Bone marrow (tissue), 2 donors: Measurements from ENCODE around the gene KDR.

Experiments used
- DNase-seq, 2 donors: peaks; one replicate each; lab custom pipeline; 2025; lab: John Stamatoyannopoulos, UW

The KDR gene

DNA sequence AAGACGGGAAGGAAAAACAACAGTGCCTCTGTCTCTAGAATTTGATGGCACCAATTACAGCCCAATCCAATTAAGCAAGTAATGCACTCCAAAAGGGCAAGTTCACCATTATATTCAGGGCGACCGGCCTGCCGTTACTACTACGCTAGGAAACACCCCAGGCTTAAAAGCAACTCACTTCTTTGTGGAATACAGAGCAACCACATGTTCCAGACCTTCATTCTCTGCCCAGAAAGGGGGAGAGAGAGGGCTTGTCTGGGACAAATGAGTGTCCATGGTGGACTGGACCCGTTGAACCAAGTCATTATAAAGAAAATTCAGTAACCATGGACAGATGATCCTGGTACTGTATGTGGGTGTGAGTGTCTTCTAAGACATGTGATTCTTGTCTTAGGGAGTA is 1.6 kb downstream of the KDR start:
- no peak for DNase-seq

DNA sequence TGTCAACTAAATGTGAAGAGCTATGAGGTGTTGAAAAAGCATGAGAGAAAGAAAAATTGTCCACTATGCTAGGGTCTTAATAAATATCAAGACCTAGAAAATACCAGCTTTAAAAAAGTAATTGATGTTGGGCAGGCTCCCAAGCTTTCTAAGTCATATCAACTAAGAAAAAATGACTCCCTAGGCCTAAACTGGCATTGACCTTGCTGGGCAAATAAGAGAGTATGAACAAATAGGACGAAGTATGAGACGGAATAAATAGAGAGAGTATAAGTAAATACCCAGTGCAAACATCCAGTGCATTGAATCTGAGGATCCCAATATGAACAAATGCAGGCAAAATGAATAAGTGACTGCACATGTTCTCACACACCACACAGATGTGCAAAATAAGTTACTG is 3.2 kb downstream of the KDR start:
- no peak for DNase-seq

DNA sequence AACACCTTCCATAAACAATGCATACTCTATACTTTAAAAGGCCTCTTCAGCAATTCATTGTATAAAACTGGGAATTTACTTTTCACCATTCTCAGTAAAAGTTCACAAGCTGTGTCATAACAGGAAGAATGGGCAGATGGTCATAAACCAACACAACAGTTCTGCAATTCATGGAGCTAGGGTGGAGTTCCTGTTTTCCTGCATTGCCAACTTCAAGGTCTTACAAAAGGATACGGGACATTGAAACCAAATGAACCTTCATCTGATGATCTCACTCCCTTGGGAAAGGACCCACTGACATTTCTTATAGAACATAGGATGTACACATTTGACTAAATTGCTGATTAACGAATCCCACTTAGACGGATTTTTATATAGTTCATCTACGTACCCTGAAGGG is 4.1 kb downstream of the KDR start:
- DNase-seq, result no peak

DNA sequence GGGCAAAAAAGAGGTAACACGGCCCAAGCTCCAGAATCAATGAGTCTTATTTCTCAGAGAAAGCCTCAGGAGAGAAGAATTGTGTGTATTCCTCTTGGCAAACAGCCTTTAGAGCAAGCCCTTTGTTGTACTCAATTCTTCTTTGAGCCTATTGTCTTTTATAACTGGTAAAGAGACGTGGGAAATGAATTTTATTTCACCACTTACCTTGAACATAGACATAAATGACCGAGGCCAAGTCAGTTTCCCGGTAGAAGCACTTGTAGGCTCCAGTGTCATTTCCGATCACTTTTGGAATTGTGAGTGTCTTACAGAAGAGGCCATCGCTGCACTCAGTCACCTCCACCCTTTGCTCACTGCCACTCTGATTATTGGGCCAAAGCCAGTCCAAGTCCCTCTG is 7.0 kb downstream of the KDR start:
- no peak for DNase-seq

DNA sequence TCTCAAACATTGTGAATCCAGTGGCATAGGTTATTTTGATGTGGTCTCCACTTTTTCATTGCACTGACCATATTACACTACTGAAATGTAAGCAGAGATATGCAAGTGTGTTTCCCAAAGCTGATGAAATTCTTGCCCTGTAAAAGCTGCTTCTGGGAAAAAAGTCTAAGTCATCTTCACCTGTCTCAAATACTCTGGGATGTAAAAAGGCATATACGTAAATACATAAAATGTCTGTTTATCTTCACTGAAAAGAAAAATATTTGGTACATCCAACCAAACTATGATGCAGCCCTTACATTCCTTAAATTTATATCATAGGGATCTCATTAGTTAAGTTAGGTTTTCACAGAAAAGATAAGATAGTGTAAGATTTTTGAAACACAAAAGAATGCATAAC is 7.9 kb downstream of the KDR start:
- no peak for DNase-seq

DNA sequence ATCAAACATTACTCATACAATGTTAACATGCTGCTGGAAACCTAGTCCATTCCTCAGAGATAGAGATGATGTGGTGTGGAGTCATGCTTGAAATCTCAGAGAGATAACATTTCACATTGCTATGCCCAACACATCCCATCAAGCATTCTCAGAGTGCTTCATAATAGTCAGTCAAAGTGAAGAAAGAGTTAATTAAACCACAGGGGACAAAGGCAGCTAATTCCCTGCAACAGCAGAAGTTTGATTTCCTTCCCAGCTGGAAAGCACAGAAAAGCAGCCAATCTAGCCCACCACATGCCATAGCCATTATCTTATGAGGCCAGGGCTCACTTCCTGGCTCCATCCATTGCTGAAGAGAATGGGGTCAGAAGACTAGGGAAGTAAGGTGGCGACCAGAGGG is 8.9 kb downstream of the KDR start:
- no peak for DNase-seq

DNA sequence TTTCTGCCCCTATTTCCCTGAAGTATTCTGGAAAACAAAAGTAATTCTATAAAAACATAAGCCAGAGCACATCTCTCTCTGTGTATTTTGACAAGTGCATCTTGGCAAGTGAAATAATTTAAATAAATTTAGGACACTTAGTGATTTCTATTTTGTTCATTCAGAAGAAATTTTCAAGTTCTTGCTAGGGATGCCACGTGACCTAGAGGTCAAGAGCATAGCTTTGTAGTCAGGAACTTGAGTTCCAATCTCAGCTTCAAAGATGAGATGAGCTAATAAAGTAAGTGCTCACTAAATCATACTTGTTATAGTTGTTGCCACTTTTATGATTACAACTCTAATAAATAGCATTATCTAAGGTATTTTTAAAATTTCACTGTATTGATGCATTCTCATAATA is 13.8 kb downstream of the KDR start:
- no peak for DNase-seq

DNA sequence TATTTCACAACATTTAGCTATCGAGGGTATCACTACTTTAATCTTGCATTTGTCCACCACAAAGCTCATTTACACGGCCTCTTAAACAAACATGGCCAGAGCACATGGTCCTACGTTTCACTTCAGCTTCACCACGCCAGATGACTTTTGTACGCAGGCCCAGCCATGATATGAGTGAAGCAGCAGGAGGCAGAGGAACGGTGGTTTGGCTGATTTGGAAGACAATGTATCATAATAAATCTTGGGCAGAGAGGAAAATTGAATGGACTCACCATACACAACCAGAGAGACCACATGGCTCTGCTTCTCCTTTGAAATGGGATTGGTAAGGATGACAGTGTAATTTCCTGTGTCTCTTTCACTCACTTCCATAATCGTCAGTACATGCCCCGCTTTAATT is 15.3 kb downstream of the KDR start:
- no peak for DNase-seq

DNA sequence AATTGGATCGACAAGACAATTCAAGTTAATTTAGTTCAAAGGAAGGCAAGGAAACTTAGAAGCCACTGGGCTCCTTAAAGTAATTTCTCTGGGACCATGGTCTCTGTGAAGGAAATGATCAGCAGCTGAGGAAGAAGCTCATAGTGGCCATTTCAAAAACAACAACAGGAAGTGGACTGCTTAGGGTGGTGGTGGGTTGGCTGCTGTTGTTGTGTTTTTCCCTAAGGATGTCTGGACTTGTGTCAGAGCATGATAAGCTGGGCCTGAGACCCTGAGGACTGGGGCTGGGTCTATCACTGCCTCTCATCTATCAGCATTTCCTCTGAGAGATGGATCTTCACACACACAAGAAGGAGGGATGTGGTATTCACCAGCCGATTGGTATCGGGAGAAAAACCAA is 18.3 kb downstream of the KDR start:
- no peak for DNase-seq

DNA sequence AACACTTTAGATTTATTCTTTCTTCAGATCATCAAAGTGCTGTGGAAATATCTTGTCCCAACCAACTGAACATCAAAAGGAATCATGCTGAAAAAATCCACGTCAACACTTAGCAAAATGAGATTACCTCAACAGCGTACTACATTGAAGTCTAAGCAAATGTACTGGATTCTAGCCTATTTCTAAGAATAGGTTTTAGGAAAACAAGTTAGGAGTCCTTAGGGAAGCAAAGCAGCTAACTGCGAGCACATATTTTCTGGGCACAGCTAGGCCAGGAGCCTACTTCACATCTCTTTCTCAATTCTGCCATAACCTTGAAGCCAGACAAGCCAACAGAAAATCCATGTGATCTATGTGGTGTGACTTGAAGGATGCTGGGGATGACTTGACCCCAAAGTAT is 22.2 kb downstream of the KDR start:
- DNase-seq, result no peak

DNA sequence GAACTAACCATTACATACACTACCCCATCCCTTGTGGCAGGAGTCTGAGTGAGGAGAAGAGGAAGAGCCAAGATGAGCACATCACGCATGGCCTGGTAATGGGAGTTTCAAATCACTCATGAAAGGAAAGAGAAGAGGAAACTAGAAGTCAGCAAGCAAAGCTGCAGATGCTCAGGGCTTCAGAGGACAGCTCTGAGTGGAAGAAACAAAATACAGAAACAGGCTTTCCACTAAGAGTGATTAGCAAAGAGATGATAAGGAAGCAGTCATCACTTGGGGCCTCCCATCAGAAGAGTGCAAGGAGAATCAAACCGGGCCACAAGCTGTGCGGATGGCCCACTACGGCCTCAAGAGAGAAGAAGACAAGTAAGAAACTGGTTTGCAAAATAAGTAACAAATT is 25.6 kb downstream of the KDR start:
- no peak for DNase-seq

DNA sequence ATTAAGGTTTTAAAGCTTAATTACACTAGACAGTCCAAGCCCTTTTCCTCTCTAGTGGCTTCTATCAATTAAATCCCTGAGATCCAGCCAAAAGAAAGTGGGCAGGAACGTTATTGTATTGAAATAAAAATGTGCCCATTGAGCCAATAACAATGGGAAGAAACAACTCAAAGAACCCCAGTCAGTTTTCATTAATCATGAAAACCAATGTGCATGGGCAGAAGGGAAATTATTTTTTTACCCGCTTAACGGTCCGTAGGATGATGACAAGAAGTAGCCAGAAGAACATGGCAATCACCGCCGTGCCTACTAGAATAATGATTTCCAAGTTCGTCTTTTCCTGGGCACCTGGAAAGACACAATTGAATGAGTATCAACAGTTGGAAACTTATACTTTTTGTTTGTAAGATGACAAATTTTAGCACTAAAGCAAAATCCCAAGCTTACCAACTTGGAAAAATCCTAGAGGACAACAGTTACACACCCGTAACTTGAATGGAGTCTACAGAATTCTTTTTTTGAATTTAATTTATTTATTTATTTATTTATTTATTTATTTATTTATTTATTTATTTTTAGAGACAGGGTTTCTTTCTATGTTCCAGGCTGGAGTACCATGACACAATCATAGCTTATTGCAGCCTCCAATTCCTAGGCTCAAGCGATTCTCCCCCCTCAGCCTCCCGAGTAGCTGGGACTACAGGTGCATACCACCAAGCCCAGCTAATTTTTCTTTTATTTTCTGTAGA is 26.8 kb downstream of the KDR start:
- no peak for DNase-seq

DNA sequence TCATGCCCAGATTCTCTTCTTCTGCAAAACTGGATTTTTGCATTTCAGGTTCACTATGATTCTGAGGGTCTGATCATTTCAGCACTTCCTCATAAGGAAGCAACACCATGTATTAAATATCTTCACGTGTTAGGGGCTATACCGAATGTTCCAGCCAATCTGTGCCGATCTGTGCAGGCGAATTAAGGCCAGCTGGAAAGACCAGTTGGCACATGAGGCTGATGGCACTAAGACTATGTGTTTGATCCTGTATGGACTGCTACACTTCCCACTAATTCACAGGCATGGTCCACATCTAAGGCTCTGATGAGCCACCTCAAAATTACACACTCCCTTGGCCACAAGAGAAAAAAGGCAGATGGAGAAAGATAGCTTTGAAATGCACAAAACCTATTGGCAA is 28.8 kb downstream of the KDR start:
- DNase-seq, result no peak

DNA sequence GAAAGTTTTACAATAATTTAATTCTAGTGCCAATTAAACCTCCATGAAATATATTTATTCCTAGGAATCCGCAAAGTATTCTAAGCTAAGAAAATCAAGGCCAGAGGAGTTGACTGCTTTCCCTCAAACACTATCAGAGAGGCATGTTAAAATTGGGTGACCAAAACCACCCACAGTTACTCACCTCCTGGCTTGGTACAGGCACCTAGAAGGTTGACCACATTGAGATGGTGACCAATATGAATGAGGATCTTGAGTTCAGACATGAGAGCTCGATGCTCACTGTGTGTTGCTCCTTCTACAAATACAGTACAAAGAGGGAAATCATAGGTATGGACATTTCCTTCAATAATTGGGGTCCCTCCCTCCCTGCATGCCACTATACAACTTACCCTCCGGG is 29.4 kb downstream of the KDR start:
- no peak for DNase-seq

DNA sequence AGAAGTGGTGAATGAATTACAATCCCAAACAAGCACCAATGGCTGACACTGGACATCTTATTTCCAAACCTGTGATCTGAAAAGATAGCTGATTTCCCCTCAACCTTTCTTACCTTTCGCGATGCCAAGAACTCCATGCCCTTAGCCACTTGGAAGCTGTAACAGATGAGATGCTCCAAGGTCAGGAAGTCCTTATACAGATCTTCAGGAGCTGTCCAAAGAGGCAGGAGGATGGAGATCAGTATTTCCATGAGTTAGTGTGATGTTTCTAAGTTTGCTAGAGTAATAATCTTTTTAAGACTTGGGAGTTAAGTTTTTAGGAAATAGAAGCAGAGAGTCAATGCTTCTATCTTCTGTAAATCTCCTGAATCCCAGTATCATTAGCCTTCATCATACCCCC is 32.9 kb downstream of the KDR start:
- no peak for DNase-seq

DNA sequence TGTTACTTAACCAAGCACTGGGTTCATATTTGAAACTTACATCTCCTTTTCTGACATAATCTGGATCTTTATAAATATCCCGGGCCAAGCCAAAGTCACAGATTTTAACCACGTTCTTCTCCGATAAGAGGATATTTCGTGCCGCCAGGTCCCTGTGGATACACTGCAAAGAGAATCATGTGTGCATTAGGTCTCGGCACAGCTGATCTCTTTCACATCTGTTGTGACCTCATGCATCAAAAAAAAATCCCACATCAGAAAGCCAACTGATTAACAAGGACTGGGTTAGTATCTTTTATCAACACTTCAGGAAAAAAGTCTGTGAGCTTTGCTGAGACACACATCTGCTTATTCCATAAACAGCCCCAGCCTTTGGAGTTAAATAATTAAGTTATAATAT is 35.5 kb downstream of the KDR start:
- no peak for DNase-seq

DNA sequence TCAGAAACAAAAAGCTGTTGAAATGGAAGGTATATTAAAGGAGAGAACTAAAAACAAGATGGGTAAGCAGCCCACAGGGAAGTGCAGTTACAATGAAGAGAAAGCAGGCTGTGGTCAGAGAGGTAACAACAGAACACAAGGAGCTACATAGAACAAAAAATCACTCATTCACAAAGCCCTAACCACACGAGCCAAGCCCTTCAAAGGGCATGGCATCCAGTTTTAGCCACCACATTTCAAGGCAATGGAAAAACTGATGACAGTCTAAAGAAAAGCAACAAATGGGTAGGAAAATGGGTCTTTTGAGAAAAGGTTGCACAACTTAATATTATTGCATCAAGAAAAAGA is 37.5 kb downstream of the KDR start:
- no peak for DNase-seq

DNA sequence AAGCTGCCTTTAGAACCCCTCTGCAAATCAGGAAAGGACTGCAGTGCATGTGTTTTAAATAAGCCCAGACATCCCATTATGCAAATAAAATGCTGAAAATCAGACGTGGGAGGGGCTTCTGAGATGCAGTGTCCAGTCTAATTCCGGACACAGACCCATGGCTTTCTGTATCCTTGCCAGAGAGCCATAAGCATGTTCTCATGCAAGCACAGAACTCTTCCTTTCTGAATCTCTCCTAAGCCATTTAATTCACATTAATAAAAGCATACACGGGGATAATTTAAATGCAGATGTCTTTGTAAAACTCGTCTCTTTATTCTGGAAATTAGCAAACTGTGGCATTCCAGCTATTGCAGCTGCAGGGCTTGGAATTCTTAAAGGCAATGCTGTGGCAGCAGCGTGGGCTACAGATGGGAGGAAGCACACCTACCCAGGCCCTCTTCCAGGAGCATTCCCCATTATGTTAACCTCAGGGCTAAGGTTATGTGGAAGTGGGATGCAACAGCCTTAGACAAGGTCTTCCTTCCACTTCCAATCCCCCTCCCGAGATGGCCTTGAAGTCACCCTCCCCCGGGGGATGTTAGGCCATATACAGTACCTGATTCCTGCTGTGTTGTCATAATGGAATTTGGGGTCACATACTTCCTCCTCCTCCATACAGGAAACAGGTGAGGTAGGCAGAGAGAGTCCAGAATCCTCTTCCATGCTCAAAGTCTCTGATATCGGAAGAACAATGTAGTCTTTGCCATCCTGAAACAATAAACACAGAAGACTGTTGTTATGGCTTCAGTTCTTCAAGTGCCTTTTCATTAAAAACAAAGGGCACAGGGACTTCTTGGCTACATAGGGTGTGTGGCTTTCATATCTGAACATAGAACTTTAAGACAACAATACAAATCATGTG is 38.1 kb downstream of the KDR start:
- DNase-seq, result no peak

DNA sequence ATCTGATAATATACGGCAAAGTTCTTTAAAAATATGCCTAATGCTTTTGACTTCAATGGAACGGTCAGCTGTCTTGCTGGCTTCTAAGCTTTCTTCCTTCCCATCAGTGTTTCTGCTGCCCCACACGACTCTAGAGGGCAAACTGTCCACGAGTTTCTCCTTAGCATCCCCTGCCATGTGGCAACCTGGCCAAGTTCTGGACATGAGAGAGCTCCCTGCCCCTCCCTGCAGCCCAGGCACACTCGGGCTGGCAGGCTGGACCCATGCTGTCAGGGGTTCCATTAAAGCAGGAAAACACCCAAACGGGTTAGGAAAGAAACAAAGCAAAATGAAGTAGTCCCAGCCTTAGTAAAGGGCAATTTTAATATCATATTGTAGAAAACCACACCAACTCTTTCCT is 38.8 kb downstream of the KDR start:
- no peak for DNase-seq

DNA sequence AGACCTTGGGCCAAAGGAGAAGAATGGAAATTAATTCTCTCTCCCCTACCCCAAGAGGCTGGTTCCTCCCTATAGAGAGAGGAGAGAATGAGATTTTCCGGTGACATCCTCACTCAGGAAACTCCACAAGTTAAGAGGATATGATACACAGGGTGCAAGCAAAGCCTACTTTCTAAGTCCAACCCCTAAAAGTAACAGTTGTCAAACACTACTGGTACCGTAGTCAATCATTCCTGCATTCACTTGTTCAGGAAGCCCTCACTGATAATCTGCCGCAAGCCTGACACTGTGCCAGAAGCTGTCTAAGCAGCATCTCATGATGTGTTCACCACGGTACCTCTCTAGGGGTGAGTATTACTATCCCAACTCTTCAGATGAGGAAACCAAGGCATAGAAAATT is 41.7 kb downstream of the KDR start:
- DNase-seq, result no peak

DNA sequence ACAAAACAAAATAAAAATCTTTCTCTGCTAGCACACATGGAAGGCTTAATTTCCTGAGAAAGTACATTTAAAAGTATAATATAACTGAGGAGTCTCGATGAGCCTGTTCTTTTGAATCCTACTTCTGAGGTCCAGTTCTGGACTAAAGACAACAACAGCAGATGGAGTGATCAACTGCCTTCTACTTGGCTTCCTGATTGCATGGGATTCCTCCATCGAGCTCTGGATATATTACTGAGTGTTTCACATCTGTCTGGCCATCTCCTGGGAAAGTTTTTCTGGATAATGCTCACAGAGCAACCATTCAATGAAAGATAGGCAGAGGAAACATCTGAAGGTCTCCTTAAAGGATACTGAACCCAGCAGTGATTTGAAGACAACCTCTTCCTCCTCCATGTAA is 42.6 kb downstream of the KDR start:
- no peak for DNase-seq

DNA sequence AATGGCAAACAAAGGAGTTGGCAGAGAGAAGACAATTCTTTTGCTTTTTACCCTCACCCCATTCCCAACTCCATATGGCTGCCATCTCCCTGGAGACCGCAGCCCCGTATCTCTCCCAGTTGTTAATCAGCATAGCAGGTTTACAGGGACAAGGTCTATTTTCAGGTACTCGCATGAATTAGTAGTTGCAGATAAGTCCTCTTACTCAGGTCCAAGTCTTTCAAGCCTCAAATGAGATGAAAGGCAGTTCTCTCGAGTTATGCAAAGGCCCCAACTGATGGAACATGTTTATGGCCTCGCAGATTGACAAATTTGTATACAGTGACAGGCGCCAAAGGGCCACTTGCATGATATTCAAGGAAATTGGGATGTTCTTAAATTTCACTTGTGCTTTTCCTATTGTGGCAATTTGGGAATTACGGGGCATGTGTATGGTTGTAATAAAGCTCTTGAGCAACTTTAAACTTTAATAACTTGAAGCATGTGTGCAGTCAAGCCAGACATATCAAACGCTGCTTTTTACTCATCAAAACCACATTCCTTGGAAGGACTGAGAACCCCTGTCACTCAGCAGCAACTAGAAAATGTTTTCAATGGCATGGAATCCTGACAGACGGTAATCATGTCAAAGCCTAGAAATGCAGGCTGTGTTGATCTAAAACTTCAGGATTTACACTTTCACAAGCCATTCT is 45.1 kb downstream of the KDR start:
- DNase-seq, result no peak
